GM18951 (cell line): ENCODE data around the gene IL17RC.
A peak's percentile ranks its signal among the peaks of the same experiment; 100 is the strongest.

ENCODE experiments used
- POLR2A ChIP-seq: IDR thresholded peaks from 4 replicates; pipeline ENCODE4 v1.6.1; 2011; ENCODE audit warnings: mild to moderate bottlenecking; ENCODE audit not compliant: insufficient read length, insufficient read depth; ENCODE audit errors: extremely low read depth
- in situ Hi-C: fragments of 300-500 bp; cut with MboI; formaldehyde crosslinking; loops from one replicate; pipeline ENCODE4 v1.12.0; 2022; ENCODE audit warnings: low sequenced_read_pairs, mixed read lengths, inconsistent platforms; ENCODE audit not compliant: unreplicated experiment

Gene IL17RC

GRCh38 chr3:9951598-9951961, 34.7 kb downstream of the IL17RC start:
- in situ Hi-C loops, result no loop called here
- TF ChIP-seq POLR2A, result no peak

- in situ Hi-C loops, result no loop called here
- TF ChIP-seq POLR2A, result peak; percentile 54
Observed at GRCh38 chr3:9951962-9952805, 35.3 kb downstream of the IL17RC start, which contains the start of gene PRRT3. PRRT3 (minus strand) TSS chr3:9952408; CDS start chr3:9950115, 2,293 bp downstream.

DNA sequence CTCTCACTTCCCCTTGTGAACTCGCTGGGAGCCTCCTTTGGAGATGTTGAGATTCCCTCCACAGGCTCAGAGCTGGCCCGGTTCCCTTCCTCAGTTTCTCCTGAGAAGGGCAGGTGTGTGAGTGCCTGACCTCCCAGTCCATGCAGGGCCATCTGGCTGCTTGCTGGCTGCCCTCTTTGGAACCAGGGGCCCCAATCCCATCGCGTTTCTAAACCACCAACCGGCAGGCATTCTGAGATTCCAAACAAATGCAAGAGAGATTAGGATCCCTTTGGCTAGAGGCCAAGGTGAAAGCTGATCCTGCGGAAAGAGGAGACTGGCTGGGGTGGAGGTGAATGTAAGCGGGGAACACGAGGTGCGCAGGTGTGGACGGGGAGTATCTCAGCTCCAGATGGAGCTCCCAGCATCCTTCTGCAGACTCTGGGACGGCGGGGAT, 38.2 kb downstream of the IL17RC start:
- no peak for TF ChIP-seq POLR2A
- in situ Hi-C loops, result no loop called here

DNA sequence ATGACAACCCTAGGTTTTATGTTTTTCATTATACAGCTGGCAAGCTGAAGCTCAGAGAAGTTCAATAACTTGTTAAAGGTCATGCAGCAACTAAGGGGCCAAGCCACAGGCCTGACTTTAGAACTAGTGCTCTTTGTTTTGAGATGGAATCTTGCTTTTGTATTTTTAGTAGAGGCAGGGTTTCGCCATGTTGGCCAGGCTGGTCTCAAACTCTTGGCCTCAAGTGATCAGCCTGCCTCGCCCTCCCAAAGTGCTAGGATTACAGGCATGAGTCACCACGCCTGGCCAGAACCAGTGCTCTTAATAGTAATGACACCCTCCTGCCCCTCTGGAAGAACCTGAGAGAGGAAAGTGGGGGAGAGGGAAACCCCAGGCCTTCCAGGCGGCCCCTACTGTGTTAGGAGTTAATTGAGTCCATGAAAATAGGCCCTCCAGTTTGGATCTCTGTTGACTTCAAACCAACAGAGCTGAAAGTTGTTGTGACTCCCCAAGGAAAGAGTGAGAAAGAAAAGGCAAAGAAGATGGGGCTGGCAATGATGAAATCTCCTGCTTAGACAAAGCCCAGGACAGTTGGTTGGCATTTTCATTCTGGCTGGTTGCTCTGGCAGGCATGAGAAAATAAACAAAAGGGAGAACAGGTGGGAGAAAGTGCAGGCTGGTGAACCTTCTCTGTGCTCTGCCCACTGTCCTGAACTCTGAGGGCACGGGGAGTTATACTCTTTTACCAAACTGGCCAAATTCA, 38.9 kb downstream of the IL17RC start:
- in situ Hi-C loops, result no loop called here
- no peak for TF ChIP-seq POLR2A

- TF ChIP-seq POLR2A, result no peak
- in situ Hi-C loops, result no loop called here
Observed at GRCh38 chr3:9957214-9957613, 40.3 kb downstream of the IL17RC start.

DNA sequence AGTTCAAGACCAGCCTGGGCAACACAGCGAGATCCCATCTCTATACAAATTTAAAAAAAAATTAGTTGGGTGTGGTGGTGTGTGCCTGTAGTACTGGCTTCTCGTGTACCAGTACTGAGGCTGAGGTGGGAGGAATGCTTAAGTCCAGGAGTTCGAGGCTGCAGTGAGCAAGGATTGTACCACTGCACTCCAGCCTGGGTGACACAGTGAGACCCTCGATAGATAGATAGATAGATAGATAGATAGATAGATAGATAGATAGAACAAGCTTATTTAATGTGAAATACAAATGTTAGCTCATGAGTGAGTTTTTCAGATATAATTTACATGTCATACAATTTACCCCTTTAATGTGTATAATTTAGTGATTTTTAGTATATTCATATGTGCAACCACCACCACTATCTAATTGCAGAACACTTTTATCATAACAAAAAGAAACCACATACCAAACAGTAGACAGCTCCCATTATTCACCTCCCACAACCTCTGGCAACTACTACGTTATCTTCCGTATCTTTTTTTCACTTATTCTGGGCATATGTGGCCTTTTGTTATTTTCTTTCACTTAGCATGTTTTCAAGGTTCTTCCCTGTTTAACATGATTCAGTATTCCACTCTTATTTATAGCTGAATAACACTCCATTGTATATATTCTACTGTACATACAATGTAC, 48.4 kb downstream of the IL17RC start:
- no peak for TF ChIP-seq POLR2A

GRCh38 chr3:9966841-9967240, 49.9 kb downstream of the IL17RC start:
- in situ Hi-C loops, result no loop called here
- no peak for TF ChIP-seq POLR2A

More for the DNA sequence above, 48.4 kb downstream of the IL17RC start:
- in situ Hi-C loops, result no loop called here

GRCh38 chr3:9969632-9970019, 52.7 kb downstream of the IL17RC start:
- TF ChIP-seq POLR2A, result no peak
- in situ Hi-C loops, result no loop called here

DNA sequence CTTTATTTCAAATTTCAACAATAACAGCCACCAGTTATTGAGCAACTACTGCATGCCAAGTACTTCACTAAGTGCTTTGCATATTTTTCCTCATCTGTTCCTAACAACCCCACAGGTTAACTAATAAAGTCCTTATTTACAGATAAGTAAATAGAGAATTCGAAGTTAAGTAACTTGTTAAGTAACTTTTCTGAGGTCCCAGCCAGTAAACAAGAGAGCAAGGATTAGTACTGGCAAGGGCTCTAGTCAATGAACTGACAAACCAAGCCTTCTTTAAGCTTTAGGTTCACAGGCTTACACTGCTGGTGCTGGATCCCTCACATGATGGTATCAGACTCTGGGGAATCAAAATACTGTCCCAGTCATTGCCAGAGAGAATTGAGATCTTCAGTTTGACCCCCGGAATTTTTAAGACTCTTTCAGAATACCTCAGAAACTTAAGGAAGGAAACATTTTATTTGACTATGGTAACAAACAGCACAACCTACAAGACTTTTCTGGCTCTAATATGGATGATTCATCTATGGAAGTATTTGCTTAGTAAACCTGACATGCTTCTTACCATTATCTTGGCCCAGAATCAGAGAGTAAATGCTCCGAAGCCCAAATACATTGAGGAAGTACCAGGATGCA, 53.2 kb downstream of the IL17RC start:
- no peak for TF ChIP-seq POLR2A
- in situ Hi-C loops, result no loop called here

DNA sequence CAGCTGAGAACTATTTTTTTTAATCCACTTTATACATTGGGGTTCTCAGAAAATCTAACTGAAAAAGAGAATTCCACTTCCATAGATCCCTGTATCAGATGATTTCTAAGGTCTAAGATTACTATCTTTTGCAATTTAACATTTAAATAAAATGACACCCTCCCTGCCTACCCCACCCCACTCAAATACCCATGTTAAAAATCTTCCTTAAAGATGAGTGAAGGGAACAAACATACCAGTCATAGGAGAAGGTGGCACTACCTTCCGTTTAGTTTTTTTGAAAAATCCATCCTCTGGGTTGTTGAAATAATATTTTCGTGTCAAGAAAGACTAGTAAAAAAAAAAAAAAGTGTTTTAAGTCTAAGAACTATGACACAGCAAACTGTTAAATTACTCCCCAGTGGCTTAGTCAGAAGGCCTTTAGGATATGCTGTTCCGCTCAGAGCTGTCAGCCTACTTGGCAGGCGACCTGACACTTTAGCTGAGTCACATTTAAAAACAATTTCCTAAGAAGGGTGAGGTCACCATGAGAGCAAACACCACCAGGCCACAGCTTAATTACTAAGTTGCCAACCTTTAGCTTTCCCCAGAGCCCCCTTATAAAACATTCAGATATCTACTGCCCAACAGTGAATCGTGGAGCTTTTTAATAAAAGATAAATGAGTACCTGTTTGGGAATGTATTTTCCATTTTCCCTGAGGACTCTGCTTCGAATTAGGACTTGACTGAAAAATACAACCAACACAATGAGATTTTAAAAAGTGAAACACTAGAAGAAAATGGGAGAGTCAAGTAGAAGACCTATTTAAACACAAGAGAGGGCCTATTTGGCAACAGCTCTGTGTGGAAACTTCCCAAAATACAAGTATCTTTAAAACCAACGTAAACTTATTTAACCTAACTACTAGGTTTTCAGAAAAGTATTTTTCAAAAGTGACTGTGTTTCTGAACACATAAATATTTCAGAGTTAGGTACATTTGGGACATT, 60.1 kb downstream of the IL17RC start:
- in situ Hi-C loops, result no loop called here
- no peak for TF ChIP-seq POLR2A

DNA sequence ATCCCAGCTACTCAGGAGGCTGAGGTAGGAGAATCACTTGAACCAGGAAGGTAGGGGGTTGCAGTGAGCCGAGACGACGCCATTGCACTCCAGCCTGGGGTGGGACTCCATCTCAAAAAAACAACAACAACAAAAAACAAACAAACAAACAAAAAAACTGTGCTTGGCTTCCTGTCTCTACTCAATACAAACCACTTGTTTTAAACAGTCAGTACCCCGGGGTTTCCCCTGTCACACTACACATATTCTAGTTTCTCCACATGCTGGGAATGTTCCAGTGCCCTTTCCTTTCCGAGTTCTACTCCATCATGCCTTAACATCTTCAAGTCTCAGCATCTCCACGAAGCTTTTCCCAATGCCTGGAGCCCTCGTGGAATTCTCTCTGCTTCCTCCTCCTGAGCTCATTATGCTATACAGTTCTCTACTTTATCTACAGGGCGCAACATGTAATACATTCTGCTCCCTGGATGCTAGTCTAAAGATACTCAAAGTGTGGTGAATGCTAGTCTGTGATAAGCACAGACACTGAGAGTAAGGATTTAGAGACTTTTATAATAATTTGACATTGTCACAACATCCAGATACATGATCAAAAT, 61.9 kb downstream of the IL17RC start:
- in situ Hi-C loops, result no loop called here
- TF ChIP-seq POLR2A, result no peak
